Parathyroid adenoma (tissue), 2 donors: ENCODE data around the gene PLEK.

Experiments used
- H2AFZ ChIP-seq: fragments of 300-600 bp; sonication (generic); one replicate; pipeline ENCODE4 v1.7.0; 2017; ENCODE audit warnings: antibody characterized with exemption, mild to moderate bottlenecking
- H3K27ac ChIP-seq: fragments of 300-600 bp; sonication (generic); one replicate; pipeline ENCODE4 v1.7.0; 2017
- H3K27me3 ChIP-seq: fragments of 300-600 bp; sonication (generic); one replicate; pipeline ENCODE4 v1.7.0; 2017; ENCODE audit warnings: low read length; ENCODE audit not compliant: control insufficient read depth, insufficient read depth
- H3K36me3 ChIP-seq: fragments of 300-600 bp; sonication (generic); one replicate; pipeline ENCODE4 v1.7.0; 2017; ENCODE audit warnings: low read length; ENCODE audit not compliant: control insufficient read depth, insufficient read depth
- H3K4me1 ChIP-seq: fragments of 300-600 bp; sonication (generic); one replicate; pipeline ENCODE4 v1.7.0; 2017; ENCODE audit warnings: control low read depth
- H3K4me2 ChIP-seq: fragments of 300-600 bp; sonication (generic); one replicate; pipeline ENCODE4 v1.7.0; 2017; ENCODE audit warnings: low read length
- H3K4me3 ChIP-seq: fragments of 300-600 bp; sonication (generic); one replicate; pipeline ENCODE4 v1.7.0; 2017; ENCODE audit warnings: low read depth, low read length
- H3K79me2 ChIP-seq: fragments of 300-600 bp; sonication (generic); one replicate; pipeline ENCODE4 v1.7.0; 2017; ENCODE audit warnings: control low read depth
- H3K9ac ChIP-seq: fragments of 300-600 bp; sonication (generic); one replicate; pipeline ENCODE4 v1.7.0; 2017; ENCODE audit warnings: mild to moderate bottlenecking
- H3K9me3 ChIP-seq: fragments of 300-600 bp; sonication (generic); one replicate; pipeline ENCODE4 v1.7.0; 2017; ENCODE audit warnings: low read length; ENCODE audit not compliant: control insufficient read depth
- CTCF ChIP-seq: fragments of 300-600 bp; sonication (generic); IDR thresholded peaks from one replicate; pipeline ENCODE4 v1.7.0; 2017; ENCODE audit warnings: antibody characterized with exemption, mild to moderate bottlenecking
- donor health status: primary hyperparathyroidism.

The PLEK gene

GRCh38 chr2:68359889-68360288, 5.2 kb upstream of the PLEK start:
- TF ChIP-seq CTCF: no peak
- H3K4me2 ChIP-seq: no peak overlapping the region

GRCh38 chr2:68362069-68362468, 3.0 kb upstream of the PLEK start:
- TF ChIP-seq CTCF: peak; percentile 80
- Histone ChIP-seq H3K9ac (no peak overlapping the region), H3K79me2 (no peaks in the 10 kb centered on the region), H3K27ac (no peak overlapping the region), H3K36me3 (no peaks in the 10 kb centered on the region), H3K4me2 (no peak overlapping the region), H3K4me3 (no peak overlapping the region), H3K4me1 (no peaks in the 10 kb centered on the region), H2AFZ (peak overlapping the region; percentile 7), H3K27me3 (no peaks in the 10 kb centered on the region), H3K9me3 (no peaks in the 10 kb centered on the region)

More at GRCh38 chr2:68359889-68360288, 5.2 kb upstream of the PLEK start:
- H3K36me3 ChIP-seq: no peaks in the 10 kb centered on the region
- no peaks in the 10 kb centered on the region for H3K4me1 ChIP-seq
- no peak overlapping the region for H3K9ac ChIP-seq
- H3K27ac ChIP-seq: no peak overlapping the region
- H3K79me2 ChIP-seq: no peaks in the 10 kb centered on the region
- H3K4me3 ChIP-seq: no peak overlapping the region
- no peak overlapping the region for H2AFZ ChIP-seq
- H3K9me3 ChIP-seq: no peaks in the 10 kb centered on the region
- H3K27me3 ChIP-seq: no peaks in the 10 kb centered on the region

- Histone ChIP-seq H3K4me3 (no peak overlapping the region), H3K27me3 (no peaks in the 10 kb centered on the region), H3K9me3 (no peaks in the 10 kb centered on the region), H3K4me2 (no peak overlapping the region), H3K4me1 (no peaks in the 10 kb centered on the region), H3K9ac (no peak overlapping the region), H3K36me3 (no peaks in the 10 kb centered on the region), H3K27ac (no peak overlapping the region), H2AFZ (no peak overlapping the region), H3K79me2 (no peaks in the 10 kb centered on the region)
- TF ChIP-seq CTCF: no peak
Measured at GRCh38 chr2:68362749-68363148, 2.3 kb upstream of the PLEK start.

GRCh38 chr2:68363721-68364120, 1.4 kb upstream of the PLEK start:
- Histone ChIP-seq H2AFZ (no peak overlapping the region), H3K4me1 (no peaks in the 10 kb centered on the region), H3K79me2 (no peaks in the 10 kb centered on the region), H3K9ac (no peak overlapping the region), H3K4me2 (no peak overlapping the region), H3K9me3 (no peaks in the 10 kb centered on the region), H3K4me3 (no peak overlapping the region), H3K36me3 (no peaks in the 10 kb centered on the region), H3K27ac (no peak overlapping the region), H3K27me3 (no peaks in the 10 kb centered on the region)
- no peak for TF ChIP-seq CTCF

GRCh38 chr2:68366083-68366560, 1.0 kb downstream of the PLEK start:
- TF ChIP-seq CTCF: no peak
- H3K4me1 ChIP-seq: no peaks in the 10 kb centered on the region
- no peaks in the 10 kb centered on the region for H3K36me3 ChIP-seq
- no peak overlapping the region for H3K27ac ChIP-seq
- no peak overlapping the region for H3K9ac ChIP-seq
- no peak overlapping the region for H3K4me3 ChIP-seq
- H3K79me2 ChIP-seq: no peaks in the 10 kb centered on the region
- no peak overlapping the region for H2AFZ ChIP-seq
- H3K9me3 ChIP-seq: no peaks in the 10 kb centered on the region
- no peaks in the 10 kb centered on the region for H3K27me3 ChIP-seq
- H3K4me2 ChIP-seq: no peak overlapping the region
